CD14-positive monocyte (primary cell): ENCODE measurements around the gene WDR38. TPM values are rescaled to one million over a fixed set of nuclear protein-coding genes. Genes with fewer than 3 reads are reported as not detected.
"Not testable (repeated sequence)": the region's sequence is repeated elsewhere in the genome, so short reads cannot be mapped to it uniquely, and the experiment has no call there.

Source experiments
- DNase-seq, 3 donors: peaks; one replicate each; pipeline ENCODE4 v3.0.0-alpha.2; 2011 to 2022
- H2AFZ ChIP-seq: 2 replicates; pipeline ENCODE4 v1.6.0; 2012; ENCODE audit warnings: mild to moderate bottlenecking, low read depth, low read length, inconsistent platforms; ENCODE audit not compliant: insufficient read depth, poor library complexity, severe bottlenecking
- H3K27ac ChIP-seq, 2 donors: 1 replicate in 1 of 2; 2 replicates in 1 of 2; pipeline ENCODE4 v1.5.1; 2012 to 2013; ENCODE audit warnings: low read length in 2 of 2, control low read depth in 1 of 2, inconsistent platforms in 1 of 2, low read depth in 1 of 2, mild to moderate bottlenecking in 1 of 2
- H3K27me3 ChIP-seq, 2 donors: one replicate each; pipeline versions ENCODE4 v1.6.0 to v1.6.1; 2011 to 2013; ENCODE audit warnings: low read length in 2 of 2; ENCODE audit not compliant: control insufficient read depth in 2 of 2, insufficient read depth in 2 of 2
- H3K36me3 ChIP-seq, 2 donors: replicated peaks in 1 of 2; 1 replicate in 1 of 2; 2 replicates in 1 of 2; pipeline versions ENCODE4 v1.5.1 to v1.6.1; 2012 to 2013; ENCODE audit warnings: low read length in 2 of 2, control low read depth in 1 of 2, inconsistent platforms in 1 of 2, mild to moderate bottlenecking in 1 of 2; ENCODE audit not compliant: insufficient read depth in 2 of 2, control insufficient read depth in 1 of 2
- H3K4me1 ChIP-seq, 2 donors: 1 replicate in 1 of 2; 2 replicates in 1 of 2; pipeline versions ENCODE4 v1.5.1 to v1.6.1; 2012 to 2013; ENCODE audit warnings: low read length in 2 of 2, control low read depth in 1 of 2, inconsistent platforms in 1 of 2, mild to moderate bottlenecking in 1 of 2, moderate library complexity in 1 of 2; ENCODE audit not compliant: insufficient read depth in 2 of 2, control insufficient read depth in 1 of 2
- H3K4me2 ChIP-seq: replicated peaks from 2 replicates; pipeline ENCODE3; 2012; ENCODE audit warnings: low read length, moderate library complexity, mild to moderate bottlenecking; ENCODE audit not compliant: poor library complexity, severe bottlenecking; ENCODE audit errors: extremely low read depth
- H3K4me3 ChIP-seq, 3 experiments: fragments of 200-600 bp in 1 of 3; sonication (generic) in 1 of 3; replicated peaks in 1 of 3; 1 replicate in 2 of 3; 2 replicates in 1 of 3; pipeline ENCODE4 v1.5.1; 2011 to 2013; ENCODE audit warnings: low read length in 3 of 3, mild to moderate bottlenecking in 3 of 3, control low read depth in 2 of 3, low read depth in 2 of 3, inconsistent platforms in 1 of 3, moderate library complexity in 1 of 3
- H3K79me2 ChIP-seq: 2 replicates; pipeline ENCODE4 v1.6.0; 2012; ENCODE audit warnings: mild to moderate bottlenecking, control low read depth, inconsistent platforms, low read length, moderate library complexity; ENCODE audit not compliant: insufficient read depth
- H3K9ac ChIP-seq: 2 replicates; pipeline ENCODE4 v1.6.0; 2017; ENCODE audit warnings: low read length, mild to moderate bottlenecking; ENCODE audit not compliant: insufficient read depth, poor library complexity, severe bottlenecking
- H3K9me3 ChIP-seq, 2 donors: replicated peaks in 1 of 2; 1 replicate in 1 of 2; 2 replicates in 1 of 2; pipeline versions ENCODE4 v1.5.1 to v1.6.1; 2012 to 2013; ENCODE audit warnings: low read length in 2 of 2, control low read depth in 1 of 2; ENCODE audit not compliant: control insufficient read depth in 1 of 2, insufficient read depth in 1 of 2
- H4K20me1 ChIP-seq: 2 replicates; pipeline ENCODE4 v1.6.0; 2012; ENCODE audit warnings: mild to moderate bottlenecking, low read length, control low read depth, moderate library complexity; ENCODE audit not compliant: insufficient read depth
- H3K27ac Mint-ChIP-seq, 7 donors: one replicate each; pipeline ENCODE4 v1.8.0; 2020; ENCODE audit warnings: mild to moderate bottlenecking in 7 of 7, mixed read lengths in 7 of 7, moderate library complexity in 6 of 7, inconsistent platforms in 2 of 7
- H3K27me3 Mint-ChIP-seq, 3 donors: one replicate each; pipeline ENCODE4 v1.8.0; 2021 to 2022; ENCODE audit warnings: low read depth in 3 of 3, mild to moderate bottlenecking in 3 of 3, mixed read lengths in 3 of 3, moderate library complexity in 3 of 3, inconsistent platforms in 1 of 3
- H3K36me3 Mint-ChIP-seq, 2 donors: one replicate each; pipeline ENCODE4 v1.8.0; 2020; ENCODE audit warnings: mixed read lengths in 2 of 2, inconsistent platforms in 1 of 2, mild to moderate bottlenecking in 1 of 2
- H3K4me1 Mint-ChIP-seq: one replicate; pipeline ENCODE4 v1.8.0; 2020; ENCODE audit warnings: mild to moderate bottlenecking, mixed read lengths
- H3K4me3 Mint-ChIP-seq, 2 donors: one replicate each; pipeline ENCODE4 v1.8.0; 2020; ENCODE audit warnings: mild to moderate bottlenecking in 2 of 2, mixed read lengths in 2 of 2, moderate library complexity in 1 of 2
- H3K9me3 Mint-ChIP-seq, 7 donors: one replicate each; pipeline ENCODE4 v1.8.0; 2020 to 2022; ENCODE audit warnings: mixed read lengths in 7 of 7, mild to moderate bottlenecking in 6 of 7, moderate library complexity in 6 of 7, inconsistent platforms in 2 of 7
- CTCF ChIP-seq: fragments of 200-600 bp; IDR thresholded peaks from one replicate; pipeline ENCODE4 v1.8.0; 2022; ENCODE audit warnings: antibody characterized with exemption, mild to moderate bottlenecking
- WGBS: methylation state at CpG from one replicate; pipeline ENCODE4 v1.1.5; 2013; ENCODE audit warnings: missing lambda C conversion rate; ENCODE audit not compliant: insufficient coverage; 5-methylcytosine and 5-hydroxymethylcytosine counted together
- intact Hi-C, 2 donors: fragments of 100-400 bp; cut with micrococcal nuclease; formaldehyde crosslinking; loops; one replicate each; pipeline versions ENCODE4 v1.15.0 to v1.15.1; 2023
- polyA plus RNA-seq, 3 donors: library from polyadenylated mRNA; depleted of rRNA in 1 of 3; unstranded in 2 of 3; stranded (reverse) in 1 of 3; fragments of 300-500 nt in 2 of 3; fragments of >200 nt in 1 of 3; fragmentation: Illumina TruSeq in 2 of 3; gene quantifications; 1 replicate in 2 of 3; 2 replicates in 1 of 3; pipeline ENCODE4 v1.2.3, GENCODE V29; 2012 to 2021

WDR38 gene
- polyA plus RNA-seq, 3 donors: not detected

- Histone ChIP-seq H4K20me1 (no peaks in the 10 kb centered on the region), H3K4me2 (no peak overlapping the region), H3K36me3 (no peaks in the 10 kb centered on the region), H3K27me3 (peaks cover 0 to under 1% of the 10 kb centered on the region in 2 donors), H3K4me1 (no peaks in the 10 kb centered on the region), H3K27ac (no peak overlapping the region), H3K9me3 (no peaks in the 10 kb centered on the region), H3K4me3 (no peak overlapping the region), H2AFZ (no peak overlapping the region), H3K9ac (no peak overlapping the region), H3K79me2 (no peaks in the 10 kb centered on the region)
- H3K4me1 Mint-ChIP-seq: peaks cover 5% of the 10 kb centered on the region
- peaks cover 5 to 15% (median 13%) of the 10 kb centered on the region in 3 donors for H3K27me3 Mint-ChIP-seq
- WGBS: 94% methylated on average over 7 of the region's 11 CpGs
- H3K9me3 Mint-ChIP-seq: peaks cover 0 to 2% (median 0%) of the 10 kb centered on the region in 7 donors
- no peak overlapping the region for H3K4me3 Mint-ChIP-seq
- intact Hi-C loops: no loop called here
- no peak for TF ChIP-seq CTCF
- no peaks in the 10 kb centered on the region for H3K36me3 Mint-ChIP-seq
- DNase-seq: no peak
- H3K27ac Mint-ChIP-seq: no peak overlapping the region
These were observed 9.7 kb upstream of the WDR38 start for GRCh38 chr9:124843456-124844034.

DNA sequence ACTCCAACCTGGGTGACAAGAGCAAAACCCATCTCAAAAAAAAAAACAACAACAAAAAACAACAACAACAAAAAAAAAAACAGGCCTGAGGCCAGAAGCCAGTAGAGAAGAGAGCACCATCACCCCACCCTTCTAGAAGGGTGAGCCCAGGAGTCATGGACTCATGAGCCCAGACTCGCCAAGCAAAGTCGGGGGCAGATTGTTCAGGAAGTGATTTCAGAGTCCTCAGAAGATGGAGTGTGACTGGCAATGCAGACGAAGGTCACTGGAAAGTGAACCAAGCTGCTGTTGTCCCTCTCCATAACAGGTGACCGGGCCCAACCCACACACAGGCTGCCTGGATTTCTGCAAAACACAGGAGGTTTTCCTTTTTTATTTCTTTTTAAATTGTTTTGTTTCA, 9.0 kb upstream of the WDR38 start:
- H3K27me3 ChIP-seq: no peaks in the 10 kb centered on the region
- H3K79me2 ChIP-seq: no peaks in the 10 kb centered on the region
- no peak for DNase-seq
- Mint-ChIP-seq H3K27me3 (peaks cover 3 to 10% (median 9%) of the 10 kb centered on the region in 3 donors), H3K4me1 (peaks cover 2% of the 10 kb centered on the region), H3K36me3 (no peaks in the 10 kb centered on the region), H3K9me3 (peaks cover 0 to 2% (median 0%) of the 10 kb centered on the region in 7 donors), H3K4me3 (no peak overlapping the region), H3K27ac (peak overlapping the region in 1 of 7 donors; percentile 20)
- WGBS: no CpG with 5 or more reads among the region's 4 CpGs
- no peak overlapping the region for H3K4me2 ChIP-seq
- intact Hi-C loops: no loop called here
- no peak overlapping the region for H2AFZ ChIP-seq
- no peak for TF ChIP-seq CTCF
- no peaks in the 10 kb centered on the region for H3K9me3 ChIP-seq
- H3K27ac ChIP-seq: no peak overlapping the region
- H4K20me1 ChIP-seq: no peaks in the 10 kb centered on the region
- H3K36me3 ChIP-seq: no peaks in the 10 kb centered on the region
- H3K4me3 ChIP-seq: no peak overlapping the region
- no peaks in the 10 kb centered on the region for H3K4me1 ChIP-seq
- H3K9ac ChIP-seq: no peak overlapping the region

- H3K9me3 Mint-ChIP-seq, H3K36me3 ChIP-seq, H3K79me2 ChIP-seq, H3K4me1 ChIP-seq, H2AFZ ChIP-seq, H3K27ac ChIP-seq, H3K4me3 ChIP-seq, H3K4me3 Mint-ChIP-seq, H3K4me1 Mint-ChIP-seq, H3K27me3 ChIP-seq, H3K9ac ChIP-seq, H3K9me3 ChIP-seq, H3K27ac Mint-ChIP-seq, H3K27me3 Mint-ChIP-seq, H4K20me1 ChIP-seq, H3K36me3 Mint-ChIP-seq, DNase-seq, H3K4me2 ChIP-seq, intact Hi-C loops: not testable (repeated sequence)
- WGBS: no CpG with 5 or more reads among the region's 9 CpGs
These were observed 6.8 kb upstream of the WDR38 start for GRCh38 chr9:124846467-124846866.
